ENCODE results near the gene ZFHX3.

ZFHX3 gene

DNA sequence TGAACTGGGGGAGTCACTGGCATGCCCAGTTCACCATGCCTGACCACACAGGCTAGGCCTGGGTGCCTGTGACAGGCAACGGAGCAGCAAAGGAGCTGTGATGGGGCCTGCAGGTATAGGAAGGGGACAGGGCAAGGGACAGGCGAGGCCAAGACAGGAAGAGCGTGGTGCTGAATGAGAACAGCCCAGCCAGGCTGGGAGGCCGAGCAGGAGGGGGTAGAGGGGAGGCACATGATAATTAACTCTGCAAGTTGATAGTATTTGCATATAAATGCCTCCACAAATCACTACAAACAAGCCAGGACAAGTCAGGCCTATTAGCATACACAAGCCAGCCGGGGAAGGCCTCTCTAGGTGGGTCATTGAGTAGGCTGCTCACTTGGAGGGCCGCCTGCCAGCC is 7.8 kb downstream of the ZFHX3 start:
- no peak for DNase-seq (ENCODE audit: low read depth)

DNA sequence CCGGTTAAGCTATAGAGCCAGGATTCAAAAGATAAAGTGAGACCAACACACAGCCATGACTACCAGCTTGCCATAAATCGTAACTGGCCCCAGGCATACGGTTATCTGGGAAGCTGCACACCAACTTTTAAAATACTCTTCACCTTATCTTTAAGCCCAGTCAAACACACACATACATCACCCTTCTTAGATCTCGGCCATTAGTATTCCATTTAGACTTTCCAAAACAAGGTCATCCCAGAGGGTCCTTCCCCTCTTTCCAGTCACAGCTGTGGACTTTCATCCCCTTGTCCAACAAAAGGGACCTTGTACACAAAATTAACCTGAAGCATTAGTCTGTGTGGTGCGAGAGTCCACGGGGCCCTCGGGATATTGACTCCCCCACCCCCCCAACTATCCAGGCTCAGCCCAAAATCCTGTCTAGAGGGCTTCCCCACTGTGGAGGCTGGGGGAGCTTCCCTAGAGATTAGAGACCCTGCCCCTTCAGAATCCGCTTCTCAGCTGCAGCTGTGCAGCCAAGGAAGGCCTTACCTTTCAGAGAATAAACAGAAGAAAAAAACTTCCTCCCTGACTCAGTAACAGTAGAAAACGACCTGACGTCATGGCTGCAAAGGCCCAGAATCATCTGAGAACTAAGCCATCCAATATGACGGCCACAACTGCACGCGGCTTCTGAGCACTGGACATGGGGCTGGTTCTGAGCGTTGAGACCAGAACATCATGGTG is 9.9 kb downstream of the ZFHX3 start:
- no peak for DNase-seq (ENCODE audit: low read depth)

DNA sequence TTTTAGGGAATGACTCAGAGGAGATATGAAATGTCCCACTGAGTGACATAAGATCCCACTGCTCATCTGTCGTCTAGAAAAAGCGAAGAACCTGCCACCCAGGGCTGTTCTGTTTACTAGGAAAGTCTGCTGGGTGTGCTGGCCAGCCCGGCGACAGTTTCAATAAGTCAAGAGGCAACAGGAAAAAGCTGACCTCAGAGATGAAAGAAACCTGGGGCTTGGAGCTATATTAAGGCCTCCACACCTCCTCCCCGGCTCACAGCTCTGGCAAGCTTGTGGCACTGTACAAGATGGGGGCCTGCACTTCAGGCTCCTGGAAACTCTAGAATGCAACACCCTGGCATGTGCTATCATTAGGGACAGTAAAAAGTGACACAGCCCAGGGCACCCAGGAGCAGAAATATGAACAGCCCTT is 10.6 kb downstream of the ZFHX3 start:
- no peak for DNase-seq (ENCODE audit: low read depth)

DNA sequence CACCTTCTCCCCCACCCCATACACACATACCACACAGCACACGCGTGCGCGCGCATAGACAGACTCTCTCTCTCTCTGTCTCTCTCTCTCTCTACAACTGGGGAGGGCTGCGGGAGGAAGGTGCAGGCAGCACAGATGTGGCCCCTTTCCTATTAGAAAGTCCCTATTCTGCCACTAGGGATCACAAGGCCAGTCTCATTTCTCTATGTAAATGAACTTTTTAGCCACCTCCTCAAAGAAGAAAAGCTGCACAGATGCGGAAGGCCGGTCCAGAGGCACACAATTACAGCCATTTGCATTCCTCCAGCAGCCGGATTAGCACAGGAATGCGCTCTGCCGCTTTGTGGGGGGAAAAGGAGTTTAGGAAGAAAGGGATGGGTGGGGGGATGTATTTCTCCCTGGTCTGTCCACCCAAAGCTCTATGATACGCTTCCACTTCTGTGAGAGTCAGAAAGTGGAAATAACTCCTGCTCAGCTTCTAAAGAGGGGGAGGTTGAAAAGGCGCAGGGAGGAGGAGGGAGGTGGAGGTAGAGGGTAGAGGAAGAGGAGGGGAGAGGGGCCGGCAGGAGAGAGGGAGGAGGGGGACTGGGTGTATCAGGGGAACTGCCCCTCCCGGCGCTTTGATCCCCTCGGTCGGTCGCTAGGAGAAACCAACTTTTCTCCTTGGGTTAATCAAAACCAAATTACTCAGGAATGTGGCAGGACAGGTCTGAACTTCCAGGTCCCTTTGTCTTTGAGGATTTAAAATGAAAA is 11.7 kb downstream of the ZFHX3 start:
- no peak for DNase-seq (ENCODE audit: low read depth)

DNA sequence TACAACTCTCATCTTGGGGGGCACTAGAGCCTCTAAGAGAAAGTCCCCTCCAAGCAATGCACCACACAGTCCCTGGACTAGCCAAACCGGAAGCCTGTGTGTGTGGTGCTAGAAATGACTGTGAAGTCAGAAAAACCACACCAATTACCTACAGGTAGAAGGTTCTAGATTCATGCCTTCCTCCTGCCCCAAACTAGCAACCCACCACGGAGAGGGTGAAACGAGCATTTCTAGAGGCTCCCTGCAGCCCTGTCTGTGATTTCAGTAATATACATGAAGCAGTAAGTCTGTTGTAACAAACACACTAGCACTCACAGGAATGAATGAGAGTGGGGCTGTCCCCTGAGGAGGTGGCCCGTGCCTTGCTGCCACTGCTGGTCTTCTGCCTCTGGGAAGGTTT is 13.6 kb downstream of the ZFHX3 start:
- DNase-seq (ENCODE audit: low read depth), result no peak

DNA sequence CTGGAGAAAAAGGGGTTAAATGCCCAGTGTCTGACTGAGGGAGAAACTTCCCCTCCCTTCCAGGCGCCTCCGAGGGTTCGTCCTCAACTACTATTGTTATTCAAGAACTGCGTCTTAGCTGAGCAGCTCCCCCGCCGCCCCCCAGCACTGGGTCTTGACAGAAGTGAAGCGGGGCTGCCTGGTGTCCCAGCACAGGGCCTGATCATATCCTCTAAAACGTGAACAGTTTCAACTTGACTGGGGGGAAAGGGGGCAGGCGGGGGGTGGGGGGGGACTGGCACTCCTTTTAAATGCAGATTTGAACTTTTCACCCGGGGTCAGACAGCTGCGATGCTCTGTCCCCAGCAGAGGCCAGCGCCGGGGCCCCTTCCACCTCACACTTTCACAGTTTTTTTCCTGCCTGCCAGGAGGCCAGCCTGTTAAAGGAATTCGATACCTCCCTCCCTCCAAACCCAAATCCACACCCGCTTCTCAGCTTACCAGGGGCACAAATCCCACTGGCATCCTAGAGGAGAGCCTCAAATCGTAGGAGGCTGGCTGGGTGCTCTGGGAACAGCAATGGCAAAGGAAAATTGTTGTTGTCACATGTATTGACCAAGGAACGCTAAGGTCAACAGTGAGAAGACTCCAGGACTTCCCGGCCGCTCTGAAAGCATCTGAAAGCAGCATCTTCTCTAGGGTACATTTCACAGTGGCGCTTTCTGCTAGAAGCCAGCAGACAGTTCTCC is 14.5 kb downstream of the ZFHX3 start:
- no peak for DNase-seq (ENCODE audit: low read depth)

DNA sequence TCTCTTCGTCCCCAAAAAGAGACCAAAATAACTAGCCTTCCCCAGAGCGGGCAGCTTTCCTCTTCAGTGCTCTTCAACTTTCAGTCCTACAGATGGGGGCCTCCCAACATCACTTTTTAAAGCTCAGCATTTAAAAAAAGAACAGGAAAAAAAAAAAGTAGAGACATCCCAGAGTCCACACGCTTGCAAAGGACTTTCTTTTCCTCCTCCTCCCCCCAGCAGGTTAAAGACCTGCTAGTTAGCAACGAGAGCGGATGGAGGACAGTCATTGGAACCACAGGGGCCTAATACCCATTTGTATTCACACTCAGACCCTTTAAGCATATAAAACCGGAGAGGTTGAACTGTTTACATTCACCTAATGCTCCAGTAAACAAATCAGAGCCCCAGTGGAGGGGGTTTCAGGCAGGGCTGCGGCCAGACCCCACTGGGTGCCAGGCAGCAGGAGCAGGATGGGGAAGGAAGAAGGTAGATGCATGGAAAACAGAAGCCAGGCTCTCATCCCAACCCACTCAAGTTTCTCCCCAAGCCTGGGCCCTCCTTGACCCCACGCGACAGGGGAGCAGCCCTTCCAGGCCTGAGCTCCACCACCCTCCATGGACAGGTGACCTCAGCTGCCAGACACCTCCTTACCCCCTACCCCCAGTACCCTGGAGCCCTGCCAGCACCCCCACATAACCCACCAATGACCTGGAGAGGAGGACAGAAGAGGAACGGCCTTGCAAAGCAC is 15.2 kb downstream of the ZFHX3 start:
- no peak for DNase-seq (ENCODE audit: low read depth)

DNA sequence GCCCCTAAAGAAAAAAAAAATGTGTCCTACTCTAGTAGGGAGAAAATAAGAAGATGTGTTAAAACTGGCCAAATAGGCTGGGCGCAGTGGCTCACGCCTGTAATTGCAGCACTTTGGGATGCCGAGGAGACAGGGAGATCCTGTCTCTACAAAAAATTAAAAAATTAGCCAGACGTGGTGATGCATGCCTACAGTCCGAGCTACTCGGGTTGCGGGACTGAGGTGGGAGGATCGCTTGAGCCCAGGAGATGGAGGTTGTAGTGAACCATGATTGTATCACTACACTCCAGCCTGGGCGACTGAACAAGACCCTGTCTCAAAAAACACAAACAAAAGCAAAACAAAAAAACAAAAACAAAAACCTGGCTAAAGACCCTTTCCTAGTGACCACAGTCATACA is 15.9 kb downstream of the ZFHX3 start:
- no peak for DNase-seq (ENCODE audit: low read depth)

DNA sequence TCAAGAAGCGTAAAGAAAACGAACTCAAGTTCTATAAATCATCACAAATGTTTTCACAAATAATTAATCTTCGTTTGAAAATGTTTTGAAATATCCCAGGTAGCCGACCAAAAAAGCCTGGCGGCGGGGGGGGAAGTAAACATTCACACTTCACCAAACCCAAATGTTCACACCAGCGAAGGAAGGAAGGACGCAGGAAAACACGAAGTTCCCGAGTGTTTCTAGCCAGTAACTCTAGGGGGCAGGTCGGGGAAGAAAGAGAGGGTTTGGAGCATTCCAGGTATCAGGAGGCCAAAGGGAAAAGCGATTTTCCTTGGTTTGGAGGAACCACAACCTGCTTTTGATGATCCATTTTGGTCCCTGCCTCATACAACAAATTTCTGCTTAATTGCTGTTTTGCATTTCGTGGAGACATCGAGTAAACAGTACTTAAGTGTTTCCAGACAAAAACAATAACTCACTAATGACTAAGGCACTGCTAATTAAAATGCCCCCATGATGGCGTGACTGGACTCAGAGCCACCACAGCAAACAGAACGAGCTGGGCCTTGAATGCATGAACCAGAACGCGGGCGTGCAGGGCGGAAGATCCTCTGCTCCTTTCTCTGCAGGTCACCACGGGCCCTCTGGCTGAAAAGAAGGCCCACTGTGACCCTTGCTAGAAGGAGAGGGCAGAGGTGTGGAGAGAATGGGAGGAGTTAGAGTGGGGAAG is 16.6 kb downstream of the ZFHX3 start:
- DNase-seq (ENCODE audit: low read depth), result no peak

DNA sequence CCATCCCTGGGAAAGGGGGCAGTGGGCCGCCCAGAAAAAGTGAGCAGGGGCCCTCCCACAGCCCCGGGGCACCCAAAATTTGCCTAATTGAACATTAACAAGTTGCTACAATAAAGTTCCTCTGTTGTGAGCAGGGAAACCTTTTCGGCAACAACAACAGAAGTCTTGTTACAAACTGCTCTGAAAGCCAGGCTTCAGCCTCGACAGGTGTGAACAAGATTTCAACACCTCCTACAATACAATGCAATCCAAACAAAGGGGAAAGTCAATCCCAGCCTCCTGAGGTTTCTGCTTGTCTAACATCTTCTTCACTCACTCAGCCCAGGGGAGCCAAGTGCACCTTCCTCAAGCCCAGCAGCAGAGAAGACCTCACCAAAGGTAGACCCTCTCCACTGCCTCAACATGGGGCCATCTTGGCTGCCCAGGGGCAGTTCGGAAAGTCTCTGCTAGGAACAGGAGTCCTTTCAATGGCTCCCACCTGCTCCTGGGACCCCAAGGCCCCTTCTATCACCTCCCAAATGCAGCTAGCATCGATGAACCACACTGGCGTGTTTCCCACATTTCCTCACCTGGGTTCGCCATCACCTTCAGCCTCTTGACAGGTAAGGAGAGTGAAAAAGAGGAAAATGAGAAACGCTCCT is 19.1 kb downstream of the ZFHX3 start:
- no peak for DNase-seq (ENCODE audit: low read depth)

DNA sequence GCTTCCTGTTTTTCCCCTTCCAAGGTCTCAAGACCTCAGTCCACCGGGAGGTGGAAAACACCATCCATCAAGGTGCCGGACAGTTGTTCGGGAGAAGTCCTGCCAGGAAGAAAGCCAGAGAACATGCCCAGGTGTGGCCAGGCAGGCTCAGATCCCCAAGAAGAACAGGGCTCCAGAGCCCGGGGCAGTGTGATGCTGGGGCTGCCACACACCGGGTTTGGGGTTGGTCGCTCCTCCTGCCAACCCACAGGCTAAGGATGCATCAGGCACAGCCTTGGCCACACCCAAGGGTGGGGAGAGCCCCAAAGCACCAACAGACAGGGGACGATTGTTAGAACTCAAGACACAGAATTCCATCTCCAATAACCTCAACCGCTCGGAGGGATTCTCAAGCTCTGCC is 19.7 kb downstream of the ZFHX3 start:
- DNase-seq (ENCODE audit: low read depth), result no peak

DNA sequence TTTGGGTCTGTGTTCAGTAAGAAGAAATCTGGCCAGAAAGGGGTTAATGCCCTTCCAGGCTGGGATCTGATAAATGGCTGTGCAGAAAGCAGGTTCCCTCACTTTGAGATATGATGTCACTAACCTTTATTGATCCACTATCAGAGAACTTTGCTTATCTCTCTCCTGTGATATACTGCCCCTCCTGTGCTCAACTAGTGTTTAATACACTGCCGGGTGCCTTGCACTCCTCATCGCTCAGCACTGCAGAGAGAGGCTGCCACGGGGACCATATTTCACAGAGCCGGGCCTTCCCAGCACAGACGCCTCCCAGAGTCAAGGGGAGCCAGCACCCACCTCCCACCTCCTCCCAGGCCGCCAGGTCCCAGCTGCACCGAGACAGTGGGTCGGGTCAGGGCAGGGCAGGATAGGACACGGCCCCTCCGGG is 20.2 kb downstream of the ZFHX3 start:
- no peak for DNase-seq (ENCODE audit: low read depth)

DNA sequence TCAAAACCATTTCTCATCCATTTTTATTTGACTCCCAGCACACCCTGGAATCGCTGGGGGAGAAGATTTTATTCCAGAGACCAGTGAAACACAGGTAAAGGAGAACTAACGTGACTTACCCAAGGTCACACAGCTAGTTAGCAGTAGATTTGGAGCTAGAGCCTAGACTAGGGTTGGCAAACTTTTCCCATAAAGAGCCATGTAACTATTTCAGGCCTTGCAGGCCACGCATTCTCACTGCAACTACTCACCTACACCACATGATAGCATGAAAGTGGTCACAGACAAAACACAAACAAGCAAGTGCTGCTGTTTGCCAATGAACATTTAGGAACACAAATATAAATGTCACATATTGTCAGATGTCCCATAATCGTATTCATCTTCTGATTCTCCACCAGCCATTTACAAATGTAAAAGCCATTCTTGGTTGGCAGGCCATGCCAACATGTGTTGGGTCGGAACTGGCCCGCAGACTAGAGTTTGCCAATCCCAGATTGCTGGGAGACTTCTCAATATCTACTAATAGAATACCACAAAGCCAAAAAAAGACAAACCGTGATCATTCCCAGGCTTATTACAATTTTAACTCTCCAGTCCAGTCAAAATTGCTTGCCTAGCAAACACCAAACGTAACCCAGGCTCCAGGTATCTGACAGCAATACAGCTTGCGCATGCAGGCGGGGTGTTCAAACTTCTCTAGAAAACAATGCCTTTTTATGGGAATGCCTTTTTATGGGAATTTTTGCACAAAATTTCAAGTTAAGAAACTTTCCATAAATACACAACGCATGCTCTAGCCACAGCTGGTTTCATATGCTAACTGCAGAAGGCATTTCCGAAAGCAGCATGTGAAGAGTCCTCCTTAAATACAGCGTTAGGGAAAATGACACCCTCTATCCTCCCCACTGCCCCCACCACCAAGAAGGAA is 20.9 kb downstream of the ZFHX3 start:
- DNase-seq (ENCODE audit: low read depth), result no peak

DNA sequence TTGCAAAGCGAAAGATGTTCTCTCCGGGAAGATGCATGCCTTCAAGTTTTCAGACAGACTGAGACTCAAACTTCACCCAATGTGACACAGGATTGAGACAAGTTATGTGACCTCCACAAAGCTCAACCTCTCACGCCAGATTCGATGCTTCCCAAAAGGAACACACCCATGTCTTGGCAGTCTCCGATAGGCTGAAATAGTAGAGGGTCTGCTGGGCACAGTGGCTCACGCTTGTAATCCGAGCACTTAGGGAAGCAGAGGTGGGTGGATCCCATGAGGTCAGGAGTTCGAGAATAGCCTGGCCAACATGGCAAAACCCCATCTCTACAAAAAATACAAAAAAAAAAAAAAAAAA is 22.1 kb downstream of the ZFHX3 start:
- DNase-seq (ENCODE audit: low read depth), result no peak

DNA sequence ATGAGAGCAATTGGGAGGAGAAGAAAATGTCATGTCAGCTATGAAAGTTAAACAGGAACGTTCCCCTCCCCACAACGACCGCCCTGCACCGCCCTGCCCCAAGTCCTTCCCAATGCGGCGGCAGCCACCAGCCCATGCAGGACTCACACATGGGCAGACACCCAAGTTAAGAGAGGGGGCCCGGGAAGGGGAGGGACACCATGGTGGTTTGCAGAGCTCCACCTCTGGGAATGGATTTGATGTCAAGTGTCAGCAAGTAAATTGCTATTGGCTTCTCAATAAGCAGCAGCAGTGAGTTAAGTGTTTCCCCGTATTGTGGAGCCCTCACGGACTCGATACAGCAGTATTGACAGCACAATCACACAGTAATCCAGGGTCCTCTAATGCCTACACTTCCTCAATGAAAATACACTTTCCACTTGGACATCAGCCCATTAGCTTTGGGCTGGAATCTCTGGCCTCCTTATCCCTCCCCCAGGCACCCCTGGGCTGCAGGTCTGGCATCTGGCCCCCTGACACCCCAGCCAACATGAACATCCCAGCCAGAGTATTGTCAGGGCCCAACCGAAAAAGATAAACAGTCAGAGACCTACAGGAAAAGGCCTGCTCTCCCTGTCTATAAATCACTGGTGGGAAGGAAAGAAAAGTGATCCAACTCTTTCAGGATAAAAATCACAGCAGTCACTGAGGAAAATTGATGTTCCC is 22.6 kb downstream of the ZFHX3 start:
- no peak for DNase-seq (ENCODE audit: low read depth)

DNA sequence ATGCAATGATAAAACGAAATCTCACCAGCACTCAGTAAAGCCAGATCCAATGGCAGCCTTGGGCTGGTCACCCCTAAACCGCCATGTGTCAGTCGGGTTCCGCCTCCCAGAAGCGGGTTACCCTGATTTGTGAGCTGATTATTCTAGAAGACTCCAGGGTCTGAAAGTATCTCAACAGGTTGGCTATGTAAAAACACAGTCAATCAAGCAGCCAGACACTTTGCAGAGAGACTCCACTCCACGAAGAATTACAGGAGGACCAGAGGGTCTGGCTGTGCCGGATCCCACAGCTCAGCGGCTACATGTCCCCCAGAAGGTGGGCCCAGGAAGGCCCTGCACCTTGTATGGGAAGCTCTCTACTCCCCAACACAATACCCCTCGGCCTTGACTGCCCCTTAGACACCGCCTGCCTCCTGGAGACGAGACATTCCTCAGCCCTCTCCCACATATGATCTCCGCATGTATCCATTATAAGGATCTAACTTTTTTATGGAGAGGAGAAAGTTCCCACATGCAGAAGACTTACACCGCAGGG is 23.3 kb downstream of the ZFHX3 start:
- no peak for DNase-seq (ENCODE audit: low read depth)

DNA sequence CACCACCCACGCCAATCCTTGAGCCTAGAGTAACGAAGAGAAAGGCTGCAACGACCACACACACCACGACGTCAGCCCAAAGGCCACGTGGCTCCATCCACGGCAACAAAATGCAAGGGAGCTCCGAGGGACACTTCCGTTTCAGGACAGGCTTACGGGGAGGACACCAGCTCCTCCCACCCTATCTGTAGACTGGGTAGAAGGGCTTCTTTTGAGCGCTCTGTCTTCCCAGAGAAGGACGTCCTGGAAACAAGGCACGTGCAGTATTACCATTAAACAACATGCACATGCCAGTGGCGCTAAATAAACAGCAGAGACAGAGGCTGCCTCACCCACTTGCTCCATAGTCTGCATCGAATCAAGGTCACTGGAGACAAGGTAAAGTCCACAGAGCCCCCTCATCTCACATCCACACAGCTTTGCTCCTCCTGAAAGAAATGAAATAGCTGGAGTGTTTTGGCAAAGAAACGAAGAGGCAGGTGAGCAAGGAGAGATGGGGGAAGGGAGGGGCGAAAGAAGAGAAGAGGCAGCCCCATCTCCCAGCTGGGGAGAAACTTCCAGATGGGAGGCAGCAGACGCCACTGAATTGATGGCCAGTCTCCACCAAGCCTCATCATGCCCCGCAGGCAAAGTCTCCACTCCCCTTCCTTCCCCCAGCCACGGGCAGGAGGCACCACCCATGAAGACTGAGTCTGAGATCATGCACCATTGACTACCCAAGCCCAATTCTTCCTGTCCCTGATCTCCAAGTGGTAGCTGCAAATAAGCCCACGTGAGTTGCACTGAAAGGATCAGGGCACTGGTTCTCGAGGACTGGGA is 24.0 kb downstream of the ZFHX3 start:
- no peak for DNase-seq (ENCODE audit: low read depth)

DNA sequence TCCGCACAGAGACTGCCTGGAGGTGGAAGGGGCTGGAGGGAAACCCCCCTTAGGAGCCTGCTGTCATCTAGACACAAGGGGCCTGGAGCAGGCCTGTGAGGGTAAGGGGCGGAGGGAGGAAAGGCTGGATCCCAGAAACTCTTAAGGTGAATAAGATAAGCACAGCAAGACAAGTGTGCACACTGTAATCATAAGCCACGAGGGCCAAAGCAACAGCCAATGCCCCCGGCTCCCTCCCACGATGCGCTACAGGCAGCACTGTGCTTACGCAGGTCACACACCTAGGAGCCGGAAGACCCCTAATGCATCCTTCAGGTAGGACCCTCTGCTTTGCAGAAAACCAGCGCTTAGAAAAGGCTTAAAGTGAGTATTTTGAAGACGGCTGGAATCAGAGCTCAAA is 24.6 kb downstream of the ZFHX3 start:
- DNase-seq (ENCODE audit: low read depth), result no peak
